Effector CD8-positive, alpha-beta T cell (primary cell): ENCODE results near the gene MARCHF3.
"Not testable (repeated sequence)": the region's sequence is repeated elsewhere in the genome, so short reads cannot be mapped to it uniquely, and the experiment has no call there.

Source experiments
- DNase-seq: peaks from one replicate; lab custom pipeline; 2025; lab: John Stamatoyannopoulos, UW

Gene MARCHF3

DNA sequence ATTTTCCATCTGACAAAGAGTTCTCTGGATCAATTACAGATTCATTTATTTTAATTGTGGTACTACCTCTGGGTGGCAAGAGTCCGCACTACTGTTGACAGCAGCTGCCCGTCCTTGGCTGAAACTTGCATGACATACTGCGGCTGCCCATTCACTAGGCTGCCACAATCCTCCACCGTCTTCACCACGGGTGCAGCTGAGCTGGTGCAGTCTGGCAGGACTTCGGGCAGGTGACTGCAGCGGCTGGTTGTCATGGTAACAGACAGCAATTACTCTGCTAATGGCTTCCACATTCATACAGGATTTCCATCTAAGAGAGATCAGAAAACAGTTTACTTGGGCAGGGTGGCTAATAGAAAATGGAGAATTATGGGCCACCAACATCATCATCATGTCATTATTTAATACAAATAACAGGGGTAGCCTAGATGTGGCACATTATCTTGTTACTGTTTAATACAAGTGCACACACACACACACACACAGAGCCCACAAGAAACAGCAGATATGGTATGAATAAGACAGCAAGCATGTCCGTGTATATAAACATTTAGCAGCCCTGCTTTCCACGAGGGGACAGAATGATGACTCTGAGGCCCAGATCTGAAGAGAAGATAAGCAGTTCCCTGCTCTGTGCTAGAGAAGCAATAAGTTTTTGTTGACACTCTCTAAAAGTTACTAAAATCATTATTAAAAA, 112.3 kb downstream of the MARCHF3 start:
- DNase-seq: no peak

DNA sequence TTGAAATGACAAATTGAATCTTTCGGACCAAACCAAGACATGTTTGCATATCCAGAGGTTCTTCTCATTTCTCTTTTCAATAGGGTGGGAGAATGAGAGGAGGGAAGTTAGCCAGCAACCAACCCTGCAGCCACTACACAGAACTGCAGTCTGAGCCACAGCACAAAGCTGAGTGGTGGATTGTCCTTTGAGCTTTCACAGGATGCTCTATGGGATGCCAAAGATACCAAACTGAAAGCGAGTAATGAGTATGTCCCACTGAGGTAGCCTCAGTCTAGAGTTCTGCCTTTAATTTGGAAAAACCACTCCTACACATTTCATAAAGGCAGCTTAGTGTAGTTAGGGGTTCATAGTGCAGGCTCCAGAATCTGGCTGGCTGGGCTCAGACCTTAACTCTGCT, 114.9 kb downstream of the MARCHF3 start:
- DNase-seq: no peak

DNA sequence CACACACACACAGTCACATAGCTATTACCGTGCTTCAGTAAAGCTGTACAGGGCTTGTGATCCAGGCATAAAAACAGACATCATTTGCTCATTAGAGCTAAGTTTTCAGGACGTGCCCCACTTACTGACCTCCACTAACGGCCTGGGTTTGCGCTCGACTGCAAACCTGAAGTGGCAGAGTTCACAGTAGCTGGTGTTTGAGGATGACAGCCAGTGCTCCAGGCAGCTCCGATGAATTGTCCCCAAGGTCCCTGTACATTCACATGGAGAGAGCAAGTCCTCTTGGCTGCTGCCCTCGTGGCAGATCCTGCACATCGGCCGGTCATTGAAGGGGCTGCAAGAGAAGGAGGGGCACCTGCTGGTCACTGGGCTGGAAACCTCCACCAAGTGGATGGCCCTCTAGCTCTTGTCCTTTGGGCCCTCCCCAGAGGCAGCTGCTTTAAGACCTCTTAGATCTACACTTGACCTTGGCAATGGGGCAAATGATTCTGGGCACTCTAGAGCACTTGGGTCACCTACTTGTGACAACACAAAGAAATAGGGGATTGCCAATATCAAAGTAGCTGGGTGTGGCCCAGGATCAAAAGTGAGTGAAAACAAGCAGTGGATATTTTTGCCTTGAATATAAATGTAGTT, 115.4 kb downstream of the MARCHF3 start:
- DNase-seq: no peak

GRCh38 chr5:126912616-126913200, 117.7 kb downstream of the MARCHF3 start:
- DNase-seq: no peak

DNA sequence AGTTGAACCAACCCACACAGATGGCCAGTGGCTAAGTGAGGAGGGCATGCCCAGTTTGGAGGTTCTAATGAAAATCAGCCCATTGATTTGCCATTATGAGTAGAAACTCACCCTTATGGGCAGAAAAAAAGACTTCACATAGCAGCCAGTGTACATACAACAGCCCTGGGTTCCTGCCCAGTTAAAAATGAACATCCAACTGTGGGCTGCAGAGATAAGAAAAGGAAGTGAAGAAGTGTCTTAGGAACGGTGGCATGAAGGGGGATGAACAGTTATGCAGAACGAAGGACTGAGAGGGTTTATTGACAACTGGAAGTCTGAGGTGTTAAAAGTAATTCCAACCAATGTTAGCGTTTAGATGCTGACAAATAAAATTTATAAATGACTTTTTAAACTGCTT, 118.4 kb downstream of the MARCHF3 start:
- DNase-seq: no peak

GRCh38 chr5:126909856-126910255, 120.5 kb downstream of the MARCHF3 start:
- no peak for DNase-seq

DNA sequence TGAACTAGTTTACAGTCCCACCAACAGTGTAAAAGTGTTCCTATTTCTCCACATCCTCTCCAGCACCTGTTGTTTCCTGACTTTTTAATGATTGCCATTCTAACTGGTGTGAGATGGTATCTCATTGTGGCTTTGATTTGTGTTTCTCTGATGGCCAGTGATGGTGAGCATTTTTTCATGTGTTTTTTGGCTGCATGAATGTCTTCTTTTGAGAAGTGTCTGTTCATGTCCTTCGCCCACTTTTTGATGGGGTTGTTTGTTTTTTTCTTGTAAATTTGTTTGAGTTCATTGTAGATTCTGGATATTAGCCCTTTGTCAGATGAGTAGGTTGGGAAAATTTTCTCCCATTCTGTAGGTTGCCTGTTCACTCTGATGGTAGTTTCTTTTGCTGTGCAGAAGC, 126.0 kb downstream of the MARCHF3 start:
- not testable (repeated sequence) for DNase-seq

DNA sequence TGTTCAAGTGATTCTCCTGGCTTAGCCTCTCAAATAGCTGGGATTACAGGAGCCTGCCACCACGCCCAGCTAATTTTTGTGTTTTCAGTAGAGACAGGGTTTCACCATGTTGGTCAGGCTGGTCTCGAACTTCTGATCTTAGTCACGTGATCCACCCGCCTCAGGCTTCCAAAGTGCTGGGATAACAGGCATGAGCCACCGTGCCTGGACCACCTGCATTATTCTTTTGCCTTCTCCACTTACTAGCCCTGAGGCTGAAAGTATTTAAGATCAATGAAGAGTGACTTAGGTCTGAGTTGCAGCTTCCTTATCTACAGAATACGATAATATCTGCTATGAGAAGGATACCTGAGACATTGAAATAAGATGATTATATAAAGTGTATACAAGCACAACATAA, 129.6 kb downstream of the MARCHF3 start:
- DNase-seq: no peak

DNA sequence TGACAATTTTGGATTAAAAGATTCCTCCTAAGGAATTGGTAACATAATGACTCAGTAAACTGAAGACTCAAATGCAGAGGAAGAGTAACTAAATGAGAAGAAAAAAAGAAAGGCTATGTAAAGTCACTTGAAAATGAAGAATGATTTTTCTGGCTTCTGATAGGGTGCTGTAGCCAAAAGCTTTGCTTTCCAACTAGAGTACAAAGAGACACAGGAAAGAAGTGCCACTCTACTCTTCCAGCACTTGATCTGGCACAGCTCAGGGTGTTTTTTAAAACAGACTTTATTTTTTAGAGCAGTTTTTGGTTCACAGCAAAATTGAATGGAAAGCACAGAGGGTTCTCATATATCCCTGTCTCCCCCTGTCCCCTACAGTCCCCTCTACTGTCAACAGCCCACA, 130.9 kb downstream of the MARCHF3 start:
- no peak for DNase-seq

DNA sequence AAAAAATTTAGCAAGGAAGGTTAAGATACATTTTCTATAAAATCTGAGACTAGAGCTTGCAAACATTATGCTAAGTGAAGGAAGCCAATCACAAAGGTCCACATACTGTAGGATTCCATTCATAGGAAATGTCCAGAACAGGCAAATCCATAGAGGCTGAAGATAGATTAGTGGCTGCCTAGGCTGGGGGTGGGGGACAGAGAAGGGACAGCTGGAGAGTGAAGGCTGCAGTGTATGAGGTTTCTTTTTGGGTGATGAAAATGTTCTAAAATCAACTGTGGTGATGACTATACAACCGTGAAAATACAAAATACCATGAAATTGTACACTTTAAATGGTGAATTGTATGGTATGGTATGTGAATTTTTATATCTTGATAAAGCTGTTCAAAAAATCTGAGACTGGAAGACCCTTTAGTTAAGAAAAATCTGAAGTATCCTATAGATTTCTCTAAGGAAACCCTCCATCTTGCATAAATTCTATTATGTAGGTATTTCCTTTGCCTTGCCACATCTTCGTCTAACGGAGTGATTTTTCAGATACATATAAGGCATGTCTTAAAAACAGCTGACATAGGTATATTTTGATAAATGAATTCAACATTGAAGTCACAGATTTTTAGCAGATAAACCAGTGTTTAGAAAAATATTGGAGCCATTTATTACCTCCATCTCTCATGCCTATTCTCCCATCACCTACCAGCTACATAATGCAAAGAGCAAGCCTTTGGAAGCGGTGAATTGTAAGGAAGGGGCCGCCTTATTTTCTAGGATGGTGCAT, 132.3 kb downstream of the MARCHF3 start:
- no peak for DNase-seq

DNA sequence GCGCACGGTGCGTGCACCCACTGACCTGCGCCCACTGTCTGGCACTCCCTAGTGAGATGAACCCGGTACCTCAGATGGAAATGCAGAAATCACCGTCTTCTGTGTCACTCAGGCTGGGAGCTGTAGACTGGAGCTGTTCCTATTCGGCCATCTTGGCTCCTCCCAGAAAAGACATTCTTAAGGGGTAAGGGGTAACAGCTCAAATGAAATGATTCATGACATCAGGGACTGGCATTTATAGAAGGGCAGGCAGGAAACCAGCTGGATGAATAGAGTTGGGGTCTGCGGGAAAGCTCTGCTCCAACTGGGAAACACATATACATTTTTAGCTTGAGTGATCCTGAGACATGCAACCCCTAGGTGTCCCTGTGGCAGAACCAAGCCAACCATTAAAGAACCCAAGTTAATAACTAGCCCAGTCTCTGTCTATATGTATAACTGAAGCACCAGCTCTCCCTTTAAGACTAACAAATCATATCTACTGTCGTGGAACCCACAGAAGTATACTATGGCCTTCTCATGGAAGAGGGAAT, 134.1 kb downstream of the MARCHF3 start:
- DNase-seq: no peak

DNA sequence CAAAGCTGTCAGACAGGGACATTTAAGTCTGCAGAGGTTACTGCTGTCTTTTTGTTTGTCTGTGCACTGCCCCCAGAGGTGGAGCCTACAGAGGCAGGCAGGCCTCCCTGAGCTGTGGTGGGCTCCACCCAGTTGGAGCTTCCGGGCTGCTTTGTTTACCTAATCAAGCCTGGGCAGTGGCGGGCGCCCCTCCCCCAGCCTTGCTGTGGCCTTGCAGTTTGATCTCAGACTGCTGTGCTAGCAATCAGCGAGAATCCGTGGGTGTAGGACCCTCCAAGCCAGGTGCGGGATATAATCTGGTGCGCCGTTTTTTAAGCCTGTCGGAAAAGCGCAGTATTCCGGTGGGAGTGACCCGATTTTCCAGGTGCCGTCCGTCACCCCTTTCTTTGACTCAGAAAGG, 134.6 kb downstream of the MARCHF3 start:
- DNase-seq: not testable (repeated sequence)

DNA sequence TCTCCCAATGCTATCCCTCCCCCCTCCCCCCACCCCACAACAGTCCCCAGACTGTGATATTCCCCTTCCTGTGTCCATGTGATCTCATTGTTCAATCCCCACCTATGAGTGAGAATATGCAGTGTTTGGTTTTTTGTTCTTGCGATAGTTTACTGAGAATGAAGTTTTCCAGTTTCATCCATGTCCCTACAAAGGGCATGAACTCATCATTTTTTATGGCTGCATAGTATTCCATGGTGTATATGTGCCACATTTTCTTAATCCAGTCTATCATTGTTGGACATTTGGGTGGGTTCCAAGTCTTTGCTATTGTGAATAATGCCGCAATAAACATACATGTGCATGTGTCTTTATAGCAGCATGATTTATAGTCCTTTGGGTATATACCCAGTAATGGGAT, 139.9 kb downstream of the MARCHF3 start:
- DNase-seq: not testable (repeated sequence)

DNA sequence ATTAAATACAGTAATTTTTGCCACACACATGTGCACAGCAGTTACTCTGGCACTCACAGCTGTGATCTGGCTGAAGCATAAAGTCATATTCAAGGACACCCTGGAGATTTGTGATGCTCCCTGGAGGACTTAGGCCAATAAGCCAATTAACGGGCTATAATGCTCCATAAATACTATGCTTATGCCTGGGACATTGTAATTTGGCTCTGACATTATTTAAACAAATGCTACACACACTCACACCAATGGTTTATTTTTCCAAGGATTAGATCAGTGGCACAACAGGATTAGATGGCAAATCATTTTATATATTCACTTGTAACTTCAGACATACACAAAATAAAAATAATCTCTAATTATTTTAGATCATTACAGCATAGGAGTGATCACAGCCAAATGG, 142.2 kb downstream of the MARCHF3 start:
- no peak for DNase-seq

DNA sequence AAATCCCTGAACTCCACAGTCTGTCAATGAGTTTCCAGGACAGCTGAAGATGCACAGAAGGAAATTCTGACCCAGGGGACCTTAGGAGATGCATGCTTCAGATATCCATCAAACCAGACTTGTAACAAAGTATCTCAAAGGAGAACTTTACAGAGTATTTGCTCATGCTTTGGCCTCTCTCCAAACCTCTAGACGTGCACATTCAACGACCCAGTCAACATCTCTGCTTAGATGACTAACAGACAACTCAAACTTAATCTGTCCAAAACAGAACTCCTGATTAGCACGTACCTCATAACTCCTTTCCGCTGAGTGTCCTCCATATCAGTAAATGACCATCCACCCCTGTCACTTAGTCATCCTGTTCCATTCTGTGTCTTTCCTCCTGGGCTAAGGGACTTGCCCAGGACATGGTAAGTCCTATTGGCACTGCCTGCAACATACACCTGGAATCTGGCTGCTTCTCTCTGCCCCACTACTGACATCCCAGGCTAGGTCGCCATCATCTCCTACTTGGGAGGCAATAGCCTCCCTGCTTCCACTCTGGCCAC, 146.0 kb downstream of the MARCHF3 start:
- DNase-seq: no peak

DNA sequence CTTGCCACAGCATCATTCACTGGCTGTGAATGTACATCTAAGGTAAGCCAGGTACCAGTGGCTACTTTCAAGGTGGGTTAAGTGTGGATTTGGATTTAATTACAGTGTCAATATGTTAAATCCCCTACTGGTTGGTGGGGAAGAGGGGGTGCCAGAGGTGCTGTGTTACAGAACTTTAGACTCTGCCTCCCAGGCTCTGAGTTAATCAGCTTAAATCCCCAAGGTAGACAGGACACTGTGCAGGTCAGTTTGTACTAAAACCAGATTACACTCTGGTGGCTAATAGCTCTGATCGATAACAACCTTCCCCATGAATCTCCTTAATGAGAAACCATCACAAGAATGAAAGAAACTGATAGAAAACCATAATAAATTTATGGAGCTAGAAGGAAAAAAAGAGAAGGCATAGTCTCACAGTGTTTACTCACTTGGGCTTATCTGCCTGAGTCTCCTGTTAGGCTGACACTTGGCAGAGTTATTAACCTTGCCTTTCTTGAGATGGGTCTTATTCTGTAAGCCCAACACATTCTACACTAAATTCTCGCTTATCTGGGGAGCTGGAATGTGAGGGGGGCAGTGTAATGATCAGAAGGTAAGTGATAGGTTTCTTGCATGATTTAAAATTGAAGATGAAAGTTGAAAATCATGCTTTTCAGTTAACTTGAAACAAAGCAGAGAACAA, 146.7 kb downstream of the MARCHF3 start:
- DNase-seq: no peak

DNA sequence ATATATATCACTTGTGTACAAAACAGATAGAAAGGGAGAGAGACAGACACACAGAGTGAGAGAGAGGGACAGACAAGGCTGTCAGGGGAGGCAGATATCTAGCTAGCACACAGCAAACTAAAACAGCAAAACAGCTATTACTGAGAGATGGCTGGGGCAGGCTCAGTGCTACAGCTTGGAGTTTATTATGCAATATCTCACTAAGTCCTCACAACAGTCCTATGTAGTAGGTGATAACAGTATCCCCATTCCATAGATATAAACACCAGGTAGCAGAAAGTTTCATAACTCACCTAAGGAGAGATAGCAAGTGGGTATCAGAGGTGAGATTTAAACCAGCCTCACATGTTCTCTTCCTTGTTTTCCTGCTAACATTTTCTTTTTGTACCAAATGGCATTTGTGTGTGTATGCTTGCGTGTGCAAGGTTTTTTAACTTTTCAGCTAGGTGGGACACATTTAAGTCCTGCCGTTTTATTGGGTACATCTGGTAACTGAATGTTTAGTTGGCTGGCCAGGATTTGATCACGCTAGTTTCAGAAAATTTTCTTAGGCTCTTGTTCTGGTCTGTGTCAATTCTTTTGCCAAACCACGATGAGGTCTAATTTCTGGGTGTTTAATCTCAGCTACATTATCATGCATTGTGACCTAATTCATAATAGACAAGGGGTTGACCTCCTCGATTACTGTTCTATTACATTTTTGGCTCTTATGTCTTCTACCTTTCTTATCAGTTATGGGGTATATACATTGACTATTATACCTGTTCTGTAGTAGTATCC, 148.3 kb downstream of the MARCHF3 start:
- no peak for DNase-seq

DNA sequence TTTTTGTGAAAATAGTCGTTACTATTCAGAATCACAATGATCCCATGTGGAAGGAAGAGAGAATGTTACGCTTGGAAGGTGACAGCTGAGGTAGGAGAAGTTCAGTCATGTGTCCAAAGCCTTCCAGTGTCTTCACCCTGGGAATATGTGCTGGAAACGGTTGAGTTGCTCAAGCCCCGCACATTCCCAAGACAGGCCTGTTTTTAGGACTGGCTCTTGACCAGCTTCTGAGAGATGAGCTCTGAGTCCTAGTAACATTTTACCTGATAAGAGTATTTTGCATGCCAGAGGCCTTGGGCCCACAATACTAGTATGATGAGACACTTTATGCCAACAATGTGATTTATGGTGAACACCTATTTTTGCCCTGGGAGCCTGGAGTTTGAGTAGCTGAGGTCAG, 151.7 kb downstream of the MARCHF3 start:
- DNase-seq: no peak

- DNase-seq: no peak
Measured at GRCh38 chr5:126878085-126878484, 152.3 kb downstream of the MARCHF3 start.

DNA sequence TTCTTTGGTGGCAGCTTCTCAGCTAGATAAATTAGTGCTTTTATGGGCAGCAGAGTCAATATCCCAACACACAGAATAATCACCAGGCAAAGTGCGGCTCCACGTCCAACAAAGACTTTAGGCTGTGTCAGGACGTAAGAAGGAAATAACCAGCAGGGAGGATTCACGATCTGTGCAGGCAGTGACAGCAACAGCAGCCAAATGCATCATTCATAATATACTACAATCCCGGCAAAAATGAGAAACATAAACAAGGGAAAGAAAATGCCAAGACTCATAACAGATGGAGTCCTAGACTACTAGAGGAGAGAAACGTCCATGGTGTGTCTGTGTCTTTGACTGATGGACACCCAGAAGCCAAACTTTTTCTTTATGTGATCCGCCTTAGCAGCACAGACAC, 152.8 kb downstream of the MARCHF3 start:
- no peak for DNase-seq

DNA sequence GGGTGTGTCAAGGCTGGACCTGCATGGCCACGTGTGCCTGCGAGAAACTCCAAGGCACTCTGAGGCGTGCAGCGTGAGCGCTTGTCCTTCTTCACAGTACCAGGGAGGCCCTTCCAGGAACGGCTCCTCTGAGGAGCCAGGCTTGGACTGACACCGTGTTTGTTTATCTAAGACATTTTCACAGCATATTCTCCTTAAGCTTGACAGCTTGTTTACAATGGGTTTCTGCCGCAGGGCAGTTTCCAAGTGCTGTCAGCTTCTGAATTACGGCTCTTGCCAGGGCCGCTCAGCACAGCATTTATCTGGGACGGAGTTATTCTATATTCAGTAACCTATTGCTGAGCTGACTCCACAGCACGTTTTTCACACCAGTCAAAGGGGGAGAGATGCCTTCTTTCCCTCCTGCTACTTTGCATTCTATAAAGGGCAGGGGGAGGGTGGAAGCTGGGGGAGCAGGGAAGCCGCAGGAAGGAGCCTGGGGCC, 155.0 kb downstream of the MARCHF3 start:
- no peak for DNase-seq
